Measurements from ENCODE around the gene FAXDC2. TPM values are rescaled to one million over a fixed set of nuclear protein-coding genes. Genes with fewer than 3 reads are reported as not detected.

FAXDC2 gene
- total RNA-seq, 2 experiments from 2014 or later, result not detected

GRCh38 chr5:154782326-154782725 is 68.1 kb downstream of the FAXDC2 start:
- Mint-ChIP-seq H3K36me3 (ENCODE audit: low read depth) (peaks cover 19% of the 10 kb centered on the region), H3K27me3 (no peaks in the 10 kb centered on the region), H3K9me3 (no peaks in the 10 kb centered on the region), H3K4me1 (ENCODE audit: low read depth) (peaks cover 82% of the 10 kb centered on the region), H3K27ac (peak overlapping the region; percentile 1), H3K4me3 (no peak overlapping the region)
- ChIA-PET POLR2A (interaction anchor here (7.1 kb wide), 1 partner anchor 15 kb away, joined by 52 read pairs; no protein-coding TSS in a partner anchor), CTCF (no interaction called here)
- intact Hi-C loops (cut with micrococcal nuclease), result no loop called here
- ATAC-seq (no peak), DNase-seq (no peak)
- TF ChIP-seq CTCF (IDR thresholded peaks at IDR 0.05), result no peak

GRCh38 chr5:154780128-154780527 is 70.3 kb downstream of the FAXDC2 start:
- peaks cover 13% of the 10 kb centered on the region for H3K36me3 Mint-ChIP-seq (ENCODE audit: low read depth)
- intact Hi-C loops (cut with micrococcal nuclease), result no loop called here
- peak overlapping the region; percentile 77 for H3K27ac Mint-ChIP-seq
- no peak for ATAC-seq
- H3K9me3 Mint-ChIP-seq, result no peaks in the 10 kb centered on the region
- CTCF ChIA-PET, result no interaction called here
- peaks cover 68% of the 10 kb centered on the region for H3K4me1 Mint-ChIP-seq (ENCODE audit: low read depth)
- H3K4me3 Mint-ChIP-seq, result no peak overlapping the region
- no peaks in the 10 kb centered on the region for H3K27me3 Mint-ChIP-seq
- no peak for DNase-seq
- no peak for TF ChIP-seq CTCF (IDR thresholded peaks at IDR 0.05)
- POLR2A ChIA-PET, result interaction anchor here (0.9 to 7.1 kb wide), 3 partner anchors 13 to 21 kb away, joined by 3 to 52 read pairs (median 3); no protein-coding TSS in a partner anchor

- intact Hi-C loops (cut with micrococcal nuclease), result no loop called here
- no peak overlapping the region for H3K4me3 Mint-ChIP-seq
- peaks cover 7% of the 10 kb centered on the region for H3K36me3 Mint-ChIP-seq (ENCODE audit: low read depth)
- CTCF ChIA-PET, result interaction anchor here (1.9 kb wide), 1 partner anchor 11 kb away, joined by 7 read pairs; no protein-coding TSS in a partner anchor
- ATAC-seq (peak; percentile 31), DNase-seq (no peak)
- POLR2A ChIA-PET, result interaction anchor here (0.9 to 7.1 kb wide), 3 partner anchors 12 to 20 kb away, joined by 3 to 52 read pairs (median 3); no protein-coding TSS in a partner anchor
- H3K4me1 Mint-ChIP-seq (ENCODE audit: low read depth), result peaks cover 67% of the 10 kb centered on the region
- no peaks in the 10 kb centered on the region for H3K9me3 Mint-ChIP-seq
- H3K27ac Mint-ChIP-seq, result peak overlapping the region; percentile 7
- H3K27me3 Mint-ChIP-seq, result no peaks in the 10 kb centered on the region
- TF ChIP-seq CTCF (IDR thresholded peaks at IDR 0.05), result no peak
Observed at GRCh38 chr5:154779105-154779504, 71.3 kb downstream of the FAXDC2 start.

- TF ChIP-seq CTCF (IDR thresholded peaks at IDR 0.05), result no peak
- no peaks in the 10 kb centered on the region for H3K9me3 Mint-ChIP-seq
- H3K36me3 Mint-ChIP-seq (ENCODE audit: low read depth), result peaks cover 7% of the 10 kb centered on the region
- POLR2A ChIA-PET, result interaction anchor here (0.7 to 7.1 kb wide), 3 partner anchors 11 to 98 kb away, joined by 3 to 52 read pairs (median 3); no protein-coding TSS in a partner anchor
- no peaks in the 10 kb centered on the region for H3K27me3 Mint-ChIP-seq
- H3K4me1 Mint-ChIP-seq (ENCODE audit: low read depth), result peaks cover 65% of the 10 kb centered on the region
- intact Hi-C loops (cut with micrococcal nuclease), result no loop called here
- CTCF ChIA-PET, result interaction anchor here (1.3 to 1.9 kb wide), 2 partner anchors 11 to 27 kb away, joined by 3 to 7 read pairs; no protein-coding TSS in a partner anchor
- DNase-seq (no peak), ATAC-seq (no peak)
- no peak overlapping the region for H3K27ac Mint-ChIP-seq
- H3K4me3 Mint-ChIP-seq, result no peak overlapping the region
Observed at GRCh38 chr5:154778534-154778933, 71.9 kb downstream of the FAXDC2 start.

- DNase-seq (no peak), ATAC-seq (no peak)
- Mint-ChIP-seq H3K36me3 (ENCODE audit: low read depth) (peaks cover 7% of the 10 kb centered on the region), H3K9me3 (no peaks in the 10 kb centered on the region), H3K27ac (peak overlapping the region; percentile 30), H3K27me3 (no peaks in the 10 kb centered on the region), H3K4me1 (ENCODE audit: low read depth) (peaks cover 62% of the 10 kb centered on the region), H3K4me3 (no peak overlapping the region)
- TF ChIP-seq CTCF (IDR thresholded peaks at IDR 0.05), result no peak
- CTCF ChIA-PET, result interaction anchor here (0.8 to 1.2 kb wide), 3 partner anchors 8 to 125 kb away, joined by 3 to 5 read pairs (median 3); no protein-coding TSS in a partner anchor
- POLR2A ChIA-PET, result interaction anchor here (1.0 to 1.1 kb wide), 2 partner anchors 12 to 162 kb away, joined by 3 read pairs; partner anchors contain the start of gene GEMIN5
- intact Hi-C loops (cut with micrococcal nuclease), result no loop called here
Observed at GRCh38 chr5:154776167-154776566, 74.2 kb downstream of the FAXDC2 start.
